ENCODE results near the gene BSND.

Gene BSND

GRCh38 chr1:55043726-55044125, 45.0 kb downstream of the BSND start:
- no peak for DNase-seq (ENCODE audit: extremely low read depth, low read depth)
- TF ChIP-seq, protein P1, sequence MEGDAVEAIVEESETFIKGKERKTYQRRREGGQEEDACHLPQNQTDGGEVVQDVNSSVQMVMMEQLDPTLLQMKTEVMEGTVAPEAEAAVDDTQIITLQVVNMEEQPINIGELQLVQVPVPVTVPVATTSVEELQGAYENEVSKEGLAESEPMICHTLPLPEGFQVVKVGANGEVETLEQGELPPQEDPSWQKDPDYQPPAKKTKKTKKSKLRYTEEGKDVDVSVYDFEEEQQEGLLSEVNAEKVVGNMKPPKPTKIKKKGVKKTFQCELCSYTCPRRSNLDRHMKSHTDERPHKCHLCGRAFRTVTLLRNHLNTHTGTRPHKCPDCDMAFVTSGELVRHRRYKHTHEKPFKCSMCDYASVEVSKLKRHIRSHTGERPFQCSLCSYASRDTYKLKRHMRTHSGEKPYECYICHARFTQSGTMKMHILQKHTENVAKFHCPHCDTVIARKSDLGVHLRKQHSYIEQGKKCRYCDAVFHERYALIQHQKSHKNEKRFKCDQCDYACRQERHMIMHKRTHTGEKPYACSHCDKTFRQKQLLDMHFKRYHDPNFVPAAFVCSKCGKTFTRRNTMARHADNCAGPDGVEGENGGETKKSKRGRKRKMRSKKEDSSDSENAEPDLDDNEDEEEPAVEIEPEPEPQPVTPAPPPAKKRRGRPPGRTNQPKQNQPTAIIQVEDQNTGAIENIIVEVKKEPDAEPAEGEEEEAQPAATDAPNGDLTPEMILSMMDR (IDR thresholded peaks at IDR 0.05; ENCODE audit: low read depth, low read length) = no peak

- TF ChIP-seq, protein P1 (IDR thresholded peaks at IDR 0.05; ENCODE audit: low read depth, low read length) = no peak
- DNase-seq (ENCODE audit: extremely low read depth, low read depth) = no peak
Measured at GRCh38 chr1:55044617-55045397, 46.1 kb downstream of the BSND start.

- no peak for DNase-seq (ENCODE audit: extremely low read depth, low read depth)
- TF ChIP-seq, protein P1 (IDR thresholded peaks at IDR 0.05; ENCODE audit: low read depth, low read length) = no peak
Measured at GRCh38 chr1:55045430-55045829, 46.7 kb downstream of the BSND start.

DNA sequence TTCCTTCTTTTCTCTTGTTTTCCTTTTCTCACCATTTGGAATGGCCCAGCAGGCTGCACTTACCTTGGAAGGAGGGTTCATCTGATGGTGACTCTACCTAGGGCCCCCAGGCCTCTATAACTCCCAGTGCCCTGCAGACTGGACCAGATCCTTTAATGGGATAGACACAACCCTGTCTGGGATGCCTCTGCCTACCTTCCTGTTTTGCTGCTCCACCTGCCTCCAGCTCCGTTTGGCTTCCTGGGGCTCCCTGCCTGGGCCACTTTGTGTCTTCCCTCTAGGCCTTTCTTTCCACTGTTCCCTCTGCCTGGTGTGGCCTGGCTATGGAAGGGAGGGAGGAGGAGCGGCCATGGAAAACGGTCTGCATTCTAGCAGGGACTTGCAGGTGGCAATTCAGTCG, 48.1 kb downstream of the BSND start:
- no peak for DNase-seq (ENCODE audit: extremely low read depth, low read depth)
- TF ChIP-seq, protein P1 (IDR thresholded peaks at IDR 0.05; ENCODE audit: low read depth, low read length) = no peak

DNA sequence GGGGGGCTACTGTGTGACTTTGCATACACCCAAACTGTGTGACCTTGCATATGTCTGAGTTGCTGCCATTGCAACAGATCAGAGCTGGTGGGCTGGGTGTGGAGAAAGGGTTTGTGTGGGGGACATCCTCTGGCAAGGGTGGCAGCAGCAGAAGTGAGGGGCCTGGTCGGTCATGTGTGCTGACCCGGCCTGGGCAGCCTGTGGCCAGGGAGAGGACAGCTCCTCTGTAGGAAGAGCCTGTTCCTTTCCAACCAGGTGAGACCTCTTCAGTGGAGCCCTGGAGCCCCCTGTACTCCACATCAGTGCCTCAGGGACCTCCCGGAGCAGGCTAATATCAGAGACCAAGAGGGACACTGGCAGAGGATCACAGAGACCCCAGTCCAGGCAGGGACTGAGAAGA, 48.9 kb downstream of the BSND start:
- TF ChIP-seq, protein P1 (IDR thresholded peaks at IDR 0.05; ENCODE audit: low read depth, low read length) = no peak
- DNase-seq (ENCODE audit: extremely low read depth, low read depth) = no peak

DNA sequence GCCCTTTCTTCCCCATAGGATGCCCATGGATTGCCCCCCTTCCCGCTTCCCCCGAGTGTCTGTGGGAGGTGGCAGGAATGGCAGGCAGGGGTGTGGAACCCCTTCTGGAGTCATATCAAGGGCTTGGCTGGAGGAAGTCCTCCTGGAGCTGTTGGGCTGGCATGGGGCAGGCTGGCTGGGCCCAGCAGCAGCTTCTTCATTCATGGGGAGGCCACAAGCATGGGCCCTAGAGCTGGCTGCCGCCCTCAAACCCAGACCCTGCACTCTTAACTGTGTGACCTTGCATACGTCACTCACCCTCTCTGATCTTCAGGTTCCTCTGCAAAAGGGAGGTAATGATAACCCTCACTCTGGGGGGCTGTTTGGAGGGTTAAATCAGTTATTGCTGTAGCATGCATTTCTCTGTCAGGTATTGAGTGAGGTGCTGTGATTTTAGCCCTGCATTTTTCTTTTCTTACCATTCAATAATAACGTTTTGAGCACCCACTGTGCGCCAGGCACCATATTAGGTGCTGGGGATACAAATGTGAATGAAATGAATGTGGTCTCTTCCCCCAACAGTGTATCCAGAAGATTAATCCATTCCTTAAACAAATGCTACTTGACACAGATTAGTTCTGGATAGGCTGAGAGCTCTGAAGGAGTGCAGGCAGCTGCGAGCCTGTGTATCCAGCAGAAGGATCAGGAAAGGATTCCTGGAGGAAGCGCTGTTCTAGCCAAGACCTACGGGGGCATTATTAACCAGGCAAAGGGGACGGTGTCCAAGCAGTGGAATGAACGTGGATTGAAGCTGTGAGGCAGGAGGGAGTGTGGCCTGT, 49.9 kb downstream of the BSND start:
- DNase-seq (ENCODE audit: extremely low read depth, low read depth) = no peak
- TF ChIP-seq, protein P1 (IDR thresholded peaks at IDR 0.05; ENCODE audit: low read depth, low read length) = no peak

All from AG09319 (cell line).